Epithelial cell of esophagus (primary cell): ENCODE results near the gene SKP2.
A peak's percentile ranks its signal among the peaks of the same experiment; 100 is the strongest.

Experiments used
- DNase-seq: peaks from one replicate; pipeline ENCODE4 v3.0.0; 2010; ENCODE audit warnings: low read depth
- H3K4me3 ChIP-seq: 2 replicates; pipeline ENCODE4 v1.5.1; 2011; ENCODE audit warnings: mild to moderate bottlenecking, low read length, control low read depth
- CTCF ChIP-seq: IDR thresholded peaks from 2 replicates; pipeline ENCODE4 v1.5.1; 2011; ENCODE audit warnings: low read depth, mild to moderate bottlenecking, low read length, control low read depth, inconsistent platforms; ENCODE audit not compliant: insufficient read depth; ENCODE audit errors: missing control alignments

Gene SKP2

GRCh38 chr5:36135988-36136387, 15.9 kb upstream of the SKP2 start:
- DNase-seq: peak; percentile 61
- no peak overlapping the region for H3K4me3 ChIP-seq
- no peak for TF ChIP-seq CTCF

GRCh38 chr5:36136581-36136980, 15.3 kb upstream of the SKP2 start:
- no peak overlapping the region for H3K4me3 ChIP-seq
- TF ChIP-seq CTCF: no peak
- DNase-seq: no peak

GRCh38 chr5:36138900-36139683, 12.8 kb upstream of the SKP2 start:
- no peak overlapping the region for H3K4me3 ChIP-seq
- DNase-seq: no peak
- no peak for TF ChIP-seq CTCF

GRCh38 chr5:36145311-36145710, 6.6 kb upstream of the SKP2 start:
- no peak overlapping the region for H3K4me3 ChIP-seq
- DNase-seq: no peak
- TF ChIP-seq CTCF: no peak

- no peak overlapping the region for H3K4me3 ChIP-seq
- DNase-seq: no peak
- no peak for TF ChIP-seq CTCF
Observed at GRCh38 chr5:36146390-36146789, 5.5 kb upstream of the SKP2 start.

- no peak overlapping the region for H3K4me3 ChIP-seq
- DNase-seq: no peak
- TF ChIP-seq CTCF: no peak
Observed at GRCh38 chr5:36147681-36148080, 4.2 kb upstream of the SKP2 start.
